Stomach (tissue), 9 donors: ENCODE measurements around the gene FBXL7. TPM values are rescaled to one million over a fixed set of nuclear protein-coding genes. Genes with fewer than 3 reads are reported as not detected.

Experiments used
- DNase-seq, 2 donors: peaks; one replicate each; pipeline versions ENCODE4 v3.0.0 to v3.0.0-alpha.2; 2013 to 2019
- H3K27ac ChIP-seq, 5 donors: fragments of 200-600 bp in 4 of 5; sonication (generic) in 4 of 5; one replicate each; pipeline ENCODE4 v1.5.1; 2013 to 2019; ENCODE audit warnings: mild to moderate bottlenecking in 1 of 5, moderate library complexity in 1 of 5
- H3K27me3 ChIP-seq, 3 donors: fragments of 200-600 bp; sonication (generic); one replicate each; pipeline ENCODE4 v1.5.1; 2017 to 2019; ENCODE audit warnings: mixed run types in 1 of 3
- H3K36me3 ChIP-seq, 4 donors: fragments of 200-600 bp; sonication (generic); 1 replicate in 3 of 4; 2 replicates in 1 of 4; pipeline ENCODE4 v1.5.1; 2016 to 2019
- H3K4me1 ChIP-seq, 4 donors: fragments of 200-600 bp; sonication (generic); one replicate each; pipeline ENCODE4 v1.5.1; 2016 to 2019
- H3K4me3 ChIP-seq, 4 donors: fragments of 200-600 bp; sonication (generic) in 3 of 4; one replicate each; pipeline ENCODE4 v1.5.1; 2016 to 2019; ENCODE audit warnings: mild to moderate bottlenecking in 1 of 4
- H3K9me3 ChIP-seq, 4 donors: fragments of 200-600 bp; sonication (generic); one replicate each; pipeline ENCODE4 v1.5.1; 2016 to 2019
- EP300 ChIP-seq: sonication (generic); formaldehyde crosslinking; IDR thresholded peaks from one replicate; pipeline ENCODE4 v1.6.1; 2017; ENCODE audit warnings: antibody characterized with exemption
- POLR2A ChIP-seq, 4 donors: fragments of 450-650 bp; IDR thresholded peaks; one replicate each; pipeline ENCODE4 v1.6.1; 2016; ENCODE audit warnings: antibody characterized with exemption in 4 of 4, control low read depth in 2 of 4, mild to moderate bottlenecking in 1 of 4, moderate library complexity in 1 of 4
- POLR2AphosphoS5 ChIP-seq, 3 donors: sonication (generic); formaldehyde crosslinking; IDR thresholded peaks; one replicate each; pipeline ENCODE4 v1.6.1; 2016; ENCODE audit warnings: antibody characterized with exemption in 3 of 3
- WGBS, 5 donors: extraction: QIAGEN DNeasy Blood & Tissue Kit in 3 of 5; methylation state at CpG; one replicate each; pipeline versions ENCODE4 v1.1.5 to v1.1.7; 2013 to 2018; 5-methylcytosine and 5-hydroxymethylcytosine counted together
- intact Hi-C: fragments of 100-400 bp; cut with DNase I; formaldehyde crosslinking; loops from one replicate; pipeline ENCODE4 v1.15.1; 2023; ENCODE audit warnings: low total_unique reads
- polyA plus RNA-seq, 3 donors: library from polyadenylated mRNA; stranded (reverse); fragments of 200-250 nt; gene quantifications; one replicate each; pipeline ENCODE4 v1.2.3, GENCODE V29; 2013
- total RNA-seq, 5 donors: library from RNA; depleted of rRNA; stranded (reverse); fragments of >200 nt; gene quantifications; one replicate each; pipeline versions ENCODE4 v1.1.0 to v1.2.3, GENCODE V29; 2014 to 2016
- TF ChIP-seq, protein P1 (sequence below), 7 experiments: fragments of 450-650 bp in 4 of 7; fragments of 200-600 bp in 3 of 7; sonication (generic) in 3 of 7; IDR thresholded peaks; one replicate each; pipeline ENCODE4 v1.5.1; 2016 to 2019; ENCODE audit warnings: antibody characterized with exemption in 7 of 7, control low read depth in 2 of 7, mild to moderate bottlenecking in 1 of 7
- donor health status: healthy with polysubstance abuse.
- donor health status: Bipolar disorder and iron deficiency.
- donor health status: healthy.

FBXL7 gene
- total and polyA plus RNA-seq, 8 donors: 3.6 to 17.1 (median 6.8) TPM

DNA sequence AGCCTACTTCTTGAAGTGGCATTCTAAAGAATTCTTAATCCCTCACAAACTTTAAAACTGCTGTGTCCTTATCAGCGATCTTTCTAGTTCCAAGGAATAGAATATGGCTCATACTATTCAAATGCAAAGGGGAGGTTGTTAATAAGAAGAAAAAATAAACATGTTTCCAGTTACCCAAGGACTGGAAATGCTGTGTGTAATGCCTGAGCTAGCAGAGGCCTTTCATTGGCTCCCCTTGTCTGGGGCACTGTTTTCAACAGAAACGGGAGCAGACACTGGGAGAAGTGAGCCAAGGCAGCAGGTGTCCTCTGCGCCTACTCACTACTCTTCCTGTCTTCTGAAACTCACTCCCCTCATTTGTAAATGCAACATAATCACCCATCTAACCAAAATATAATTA, 426.6 kb downstream of the FBXL7 start:
- TF ChIP-seq EP300 (no peak), POLR2A (IDR thresholded peaks at IDR 0.05) (no peak), POLR2AphosphoS5 (IDR thresholded peaks at IDR 0.05) (no peak)
- TF ChIP-seq, protein P1, sequence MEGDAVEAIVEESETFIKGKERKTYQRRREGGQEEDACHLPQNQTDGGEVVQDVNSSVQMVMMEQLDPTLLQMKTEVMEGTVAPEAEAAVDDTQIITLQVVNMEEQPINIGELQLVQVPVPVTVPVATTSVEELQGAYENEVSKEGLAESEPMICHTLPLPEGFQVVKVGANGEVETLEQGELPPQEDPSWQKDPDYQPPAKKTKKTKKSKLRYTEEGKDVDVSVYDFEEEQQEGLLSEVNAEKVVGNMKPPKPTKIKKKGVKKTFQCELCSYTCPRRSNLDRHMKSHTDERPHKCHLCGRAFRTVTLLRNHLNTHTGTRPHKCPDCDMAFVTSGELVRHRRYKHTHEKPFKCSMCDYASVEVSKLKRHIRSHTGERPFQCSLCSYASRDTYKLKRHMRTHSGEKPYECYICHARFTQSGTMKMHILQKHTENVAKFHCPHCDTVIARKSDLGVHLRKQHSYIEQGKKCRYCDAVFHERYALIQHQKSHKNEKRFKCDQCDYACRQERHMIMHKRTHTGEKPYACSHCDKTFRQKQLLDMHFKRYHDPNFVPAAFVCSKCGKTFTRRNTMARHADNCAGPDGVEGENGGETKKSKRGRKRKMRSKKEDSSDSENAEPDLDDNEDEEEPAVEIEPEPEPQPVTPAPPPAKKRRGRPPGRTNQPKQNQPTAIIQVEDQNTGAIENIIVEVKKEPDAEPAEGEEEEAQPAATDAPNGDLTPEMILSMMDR (IDR thresholded peaks at IDR 0.05): no peak
- DNase-seq: no peak
- WGBS, 5 donors: 64 to 74% (median 68%) methylated on average over 3 of the region's 3 CpGs

GRCh38 chr5:15927710-15928380, 427.9 kb downstream of the FBXL7 start:
- WGBS, 5 donors: 94 to 96% (median 95%) methylated on average over 29 to 38 of the region's 38 CpGs
- no peaks in the 10 kb centered on the region for H3K9me3 ChIP-seq
- H3K4me1 ChIP-seq: no peaks in the 10 kb centered on the region
- H3K27me3 ChIP-seq: no peaks in the 10 kb centered on the region
- intact Hi-C loops: no loop called here
- TF ChIP-seq, protein P1 (IDR thresholded peaks at IDR 0.05): no peak
- no peak for DNase-seq
- no peak overlapping the region for H3K27ac ChIP-seq
- no peak overlapping the region for H3K4me3 ChIP-seq
- peaks cover 0 to 8% (median 4%) of the 10 kb centered on the region in 4 donors for H3K36me3 ChIP-seq

More for the DNA sequence above, 426.6 kb downstream of the FBXL7 start:
- Histone ChIP-seq H3K4me1 (no peaks in the 10 kb centered on the region), H3K27ac (no peak overlapping the region), H3K9me3 (no peaks in the 10 kb centered on the region), H3K27me3 (no peaks in the 10 kb centered on the region), H3K36me3 (peaks cover 0 to 8% (median 4%) of the 10 kb centered on the region in 4 donors), H3K4me3 (no peak overlapping the region)
- intact Hi-C loops: no loop called here

GRCh38 chr5:15929611-15930263, 429.8 kb downstream of the FBXL7 start:
- no peaks in the 10 kb centered on the region for H3K27me3 ChIP-seq
- 61 to 72% (median 69%) methylated on average over 11 of the region's 11 CpGs for WGBS, 5 donors
- peaks cover 0 to 8% (median 4%) of the 10 kb centered on the region in 4 donors for H3K36me3 ChIP-seq
- H3K4me1 ChIP-seq: no peaks in the 10 kb centered on the region
- intact Hi-C loops: no loop called here
- TF ChIP-seq, protein P1 (IDR thresholded peaks at IDR 0.05): no peak
- TF ChIP-seq POLR2A (IDR thresholded peaks at IDR 0.05): no peak
- no peak for TF ChIP-seq POLR2AphosphoS5 (IDR thresholded peaks at IDR 0.05)
- TF ChIP-seq EP300: no peak
- peak in 1 of 2 donors; percentile 48 for DNase-seq
- H3K4me3 ChIP-seq: no peak overlapping the region
- no peaks in the 10 kb centered on the region for H3K9me3 ChIP-seq
- no peak overlapping the region for H3K27ac ChIP-seq

- intact Hi-C loops: no loop called here
- Histone ChIP-seq H3K4me1 (no peaks in the 10 kb centered on the region), H3K9me3 (peaks cover 0 to 10% (median 4%) of the 10 kb centered on the region in 4 donors), H3K36me3 (peaks cover 0 to 23% (median 14%) of the 10 kb centered on the region in 4 donors), H3K4me3 (no peak overlapping the region), H3K27ac (no peak overlapping the region), H3K27me3 (no peaks in the 10 kb centered on the region)
- TF ChIP-seq, protein P1 (IDR thresholded peaks at IDR 0.05): no peak
- TF ChIP-seq POLR2AphosphoS5 (IDR thresholded peaks at IDR 0.05) (no peak), POLR2A (IDR thresholded peaks at IDR 0.05) (no peak), EP300 (no peak)
- no peak for DNase-seq
- 68 to 78% (median 72%) methylated on average over 5 of the region's 5 CpGs for WGBS, 5 donors
Measured at GRCh38 chr5:15932066-15932465, 432.1 kb downstream of the FBXL7 start.
